Adipocyte (in vitro differentiated cells): ENCODE measurements around the gene TRIM64C.
"Not testable (repeated sequence)": the region's sequence is repeated elsewhere in the genome, so short reads cannot be mapped to it uniquely, and the experiment has no call there.

Source experiments
- DNase-seq: peaks from one replicate; pipeline ENCODE4 v3.0.0-alpha.2; 2015; ENCODE audit warnings: low read depth
- H3K27me3 ChIP-seq: replicated peaks from 2 replicates; pipeline ENCODE4 v1.7.0; 2013; ENCODE audit warnings: mild to moderate bottlenecking, low read length, moderate library complexity; ENCODE audit not compliant: control insufficient read depth, insufficient read depth
- H3K36me3 ChIP-seq: 2 replicates; pipeline ENCODE4 v1.7.0; 2013; ENCODE audit warnings: low read length, mild to moderate bottlenecking, moderate library complexity; ENCODE audit not compliant: control insufficient read depth, insufficient read depth, severe bottlenecking
- H3K4me1 ChIP-seq: 2 replicates; pipeline ENCODE4 v1.7.0; 2013; ENCODE audit warnings: mild to moderate bottlenecking, low read length, moderate library complexity; ENCODE audit not compliant: control insufficient read depth, insufficient read depth
- H3K4me3 ChIP-seq: 2 replicates; pipeline ENCODE4 v1.7.0; 2013; ENCODE audit warnings: mild to moderate bottlenecking, low read length, moderate library complexity
- H3K9ac ChIP-seq: 2 replicates; pipeline ENCODE4 v1.7.0; 2013; ENCODE audit warnings: mild to moderate bottlenecking, low read length, moderate library complexity
- H3K9me3 ChIP-seq: 2 replicates; pipeline ENCODE4 v1.7.0; 2013; ENCODE audit warnings: mild to moderate bottlenecking, low read length, moderate library complexity; ENCODE audit not compliant: control insufficient read depth

TRIM64C gene

GRCh38 chr11:49059012-49059411 is at the start of gene TRIM64C:
TRIM64C (minus strand) TSS chr11:49059112; CDS start chr11:49059112, 0 bp downstream.
- H3K4me3 ChIP-seq, DNase-seq, H3K9me3 ChIP-seq, H3K27me3 ChIP-seq, H3K9ac ChIP-seq, H3K4me1 ChIP-seq, H3K36me3 ChIP-seq: not testable (repeated sequence)

DNA sequence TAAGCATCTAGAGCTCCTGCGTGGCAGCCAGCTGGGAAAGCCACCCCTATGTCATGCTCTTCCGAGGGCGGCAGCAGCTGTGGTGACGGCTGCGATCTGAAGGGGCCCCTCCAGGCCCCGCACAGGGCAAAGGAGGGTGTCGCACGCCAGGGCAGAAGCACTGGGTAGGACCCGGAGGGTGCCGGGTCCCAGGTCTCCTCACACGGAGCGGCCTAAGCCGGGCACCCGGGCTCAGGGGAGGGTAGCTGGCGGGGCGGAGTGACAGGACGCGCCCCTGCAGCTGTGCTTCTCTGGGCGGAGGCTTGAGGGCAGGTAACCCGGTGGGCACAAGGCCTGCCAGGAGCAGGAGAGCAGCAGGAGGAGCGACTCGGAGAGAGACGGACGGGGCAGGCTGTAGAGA is 43.4 kb upstream of the TRIM64C start:
- not testable (repeated sequence) for H3K4me1 ChIP-seq, H3K4me3 ChIP-seq, H3K27me3 ChIP-seq, H3K36me3 ChIP-seq, H3K9me3 ChIP-seq, DNase-seq, H3K9ac ChIP-seq

GRCh38 chr11:49069897-49070296 is 11.0 kb upstream of the TRIM64C start:
- not testable (repeated sequence) for H3K4me3 ChIP-seq, H3K9ac ChIP-seq, H3K9me3 ChIP-seq, H3K4me1 ChIP-seq, H3K36me3 ChIP-seq, H3K27me3 ChIP-seq, DNase-seq

GRCh38 chr11:49049821-49050220 is 9.1 kb downstream of the TRIM64C start:
- not testable (repeated sequence) for H3K9me3 ChIP-seq, H3K36me3 ChIP-seq, DNase-seq, H3K27me3 ChIP-seq, H3K4me1 ChIP-seq, H3K9ac ChIP-seq, H3K4me3 ChIP-seq

GRCh38 chr11:49048229-49048628 is 10.7 kb downstream of the TRIM64C start:
- not testable (repeated sequence) for H3K36me3 ChIP-seq, DNase-seq, H3K9me3 ChIP-seq, H3K27me3 ChIP-seq, H3K4me3 ChIP-seq, H3K4me1 ChIP-seq, H3K9ac ChIP-seq

GRCh38 chr11:49028523-49028922 is 30.4 kb downstream of the TRIM64C start, which contains the start of gene TRIM49B:
TRIM49B (plus strand) TSS chr11:49028823; CDS start chr11:49031600, 2,777 bp downstream.
- not testable (repeated sequence) for H3K36me3 ChIP-seq, H3K9me3 ChIP-seq, H3K9ac ChIP-seq, H3K4me1 ChIP-seq, H3K27me3 ChIP-seq, H3K4me3 ChIP-seq, DNase-seq
